Nucleus accumbens (tissue), 56 donors: ENCODE measurements around the gene CPN2.

Experiments used
- DNase-seq, 56 donors: peaks; one replicate each; lab custom pipeline; 2025; lab: John Stamatoyannopoulos, UW

The CPN2 gene

DNA sequence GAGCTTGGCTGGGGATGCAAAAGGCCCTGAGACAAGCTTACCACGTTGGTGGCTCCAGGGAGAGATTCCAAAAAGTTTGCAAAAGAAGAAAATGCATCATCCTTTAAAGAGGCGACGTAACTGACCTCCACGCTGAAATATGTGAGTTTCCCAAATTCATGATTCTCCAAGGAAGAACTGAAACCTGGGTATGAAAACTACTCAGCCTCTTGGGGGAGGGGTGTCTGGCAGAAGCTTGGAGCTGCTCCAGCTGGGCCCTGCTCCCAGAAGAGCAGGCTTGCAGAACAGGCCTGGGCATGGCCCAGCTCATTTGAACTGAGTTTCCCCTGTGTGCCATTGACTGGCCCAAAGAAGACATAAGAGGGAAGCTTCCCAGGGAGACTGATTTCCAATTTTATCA, 20.5 kb downstream of the CPN2 start:
- DNase-seq, result no peak

DNA sequence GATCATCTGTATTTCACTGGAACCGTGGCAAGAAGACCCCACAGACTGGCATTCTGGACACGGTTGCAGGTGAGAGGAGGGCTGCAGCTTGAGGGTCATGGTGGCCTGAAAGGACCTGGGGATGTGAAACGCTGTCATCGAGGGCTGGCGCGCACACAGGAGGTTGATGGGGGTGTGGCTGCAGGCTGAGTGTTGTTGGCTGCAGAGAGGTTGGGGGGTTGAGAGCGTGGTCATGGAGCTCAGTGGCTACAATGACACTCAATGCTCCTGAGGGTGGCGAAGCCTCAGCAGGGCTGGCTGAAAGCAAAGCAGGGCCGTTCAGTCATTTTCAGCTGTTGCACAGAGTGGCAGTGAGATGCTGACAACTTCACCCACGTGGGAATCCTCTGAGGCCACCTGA, 21.0 kb downstream of the CPN2 start:
- DNase-seq, result no peak

DNA sequence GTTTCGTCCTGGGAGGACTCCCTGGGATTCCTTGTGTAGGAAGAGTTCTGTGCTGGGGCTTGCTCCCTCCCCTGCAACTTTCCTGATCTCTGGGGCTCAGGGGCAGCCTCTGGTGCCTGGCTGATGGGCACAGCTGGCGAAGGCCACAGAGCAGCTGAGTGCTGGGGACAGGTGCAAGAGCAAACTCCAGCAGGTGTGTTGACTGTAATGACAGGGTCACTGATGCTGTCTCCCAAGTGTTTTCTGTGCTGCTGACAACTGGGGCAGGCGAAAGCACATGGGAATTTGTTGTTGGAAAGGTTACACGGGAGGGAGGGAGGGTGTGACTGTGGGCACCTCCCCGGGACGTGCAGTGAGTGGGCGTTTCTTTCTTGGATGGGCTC, 21.6 kb downstream of the CPN2 start:
- no peak for DNase-seq

DNA sequence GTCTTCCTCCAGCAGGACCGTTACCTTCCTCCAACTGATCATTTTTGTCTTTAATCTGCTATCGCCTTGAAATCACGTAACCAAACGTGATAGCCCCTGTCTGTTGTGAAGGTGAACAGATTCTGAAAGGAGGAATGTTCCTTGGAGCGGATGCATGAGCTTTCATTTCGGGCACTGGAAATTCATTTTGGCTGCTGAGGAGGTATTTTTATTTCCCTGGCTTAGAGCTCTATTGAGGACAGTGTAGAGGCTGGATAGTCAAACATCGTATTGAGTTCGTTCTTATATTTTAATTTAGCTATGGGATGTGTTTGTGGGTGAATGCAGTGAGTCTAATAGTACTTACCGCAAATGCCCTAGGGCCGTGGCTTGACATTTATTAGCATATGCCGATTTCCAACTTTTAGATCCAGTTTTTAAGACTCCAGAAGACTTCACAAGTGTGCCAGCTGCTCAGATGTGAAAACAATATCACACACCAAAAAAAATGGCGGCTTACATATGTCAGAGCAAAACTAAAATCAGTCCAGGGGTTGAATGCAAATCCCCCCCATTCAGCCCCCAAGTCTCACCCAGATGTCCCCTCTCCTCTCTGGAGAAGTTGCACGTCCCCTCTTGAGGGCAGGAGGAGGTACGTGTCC, 22.1 kb downstream of the CPN2 start:
- DNase-seq, result no peak

DNA sequence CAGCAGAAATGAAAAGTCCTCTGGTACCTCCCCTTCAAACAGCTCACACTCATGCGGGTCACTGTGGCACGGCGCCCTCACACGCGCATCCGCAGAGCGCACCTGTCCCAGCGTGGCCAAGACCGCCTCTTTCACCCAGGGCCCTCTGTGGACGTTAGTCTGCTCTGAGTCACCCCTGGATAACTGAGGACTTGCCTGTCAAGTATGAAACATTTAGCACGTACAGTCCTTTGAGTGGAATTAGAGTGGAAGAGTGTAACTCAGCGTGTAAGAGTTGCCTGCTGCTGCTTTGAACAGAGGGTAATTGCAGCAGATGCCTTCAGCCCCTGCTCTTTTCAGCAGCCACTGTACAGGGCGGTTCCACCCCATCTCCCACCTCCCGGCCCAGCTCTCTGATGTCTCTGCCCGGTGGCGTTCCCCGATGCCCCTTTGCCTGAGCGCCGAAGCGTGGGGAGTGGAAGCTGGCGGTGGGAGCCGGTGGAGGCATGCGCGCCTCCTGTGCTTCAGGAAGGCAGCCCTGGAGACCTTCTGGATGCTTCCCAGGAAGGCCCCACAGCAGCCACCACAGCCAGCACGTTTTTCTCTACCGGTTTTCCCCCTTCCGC, 23.0 kb downstream of the CPN2 start:
- DNase-seq, result no peak

DNA sequence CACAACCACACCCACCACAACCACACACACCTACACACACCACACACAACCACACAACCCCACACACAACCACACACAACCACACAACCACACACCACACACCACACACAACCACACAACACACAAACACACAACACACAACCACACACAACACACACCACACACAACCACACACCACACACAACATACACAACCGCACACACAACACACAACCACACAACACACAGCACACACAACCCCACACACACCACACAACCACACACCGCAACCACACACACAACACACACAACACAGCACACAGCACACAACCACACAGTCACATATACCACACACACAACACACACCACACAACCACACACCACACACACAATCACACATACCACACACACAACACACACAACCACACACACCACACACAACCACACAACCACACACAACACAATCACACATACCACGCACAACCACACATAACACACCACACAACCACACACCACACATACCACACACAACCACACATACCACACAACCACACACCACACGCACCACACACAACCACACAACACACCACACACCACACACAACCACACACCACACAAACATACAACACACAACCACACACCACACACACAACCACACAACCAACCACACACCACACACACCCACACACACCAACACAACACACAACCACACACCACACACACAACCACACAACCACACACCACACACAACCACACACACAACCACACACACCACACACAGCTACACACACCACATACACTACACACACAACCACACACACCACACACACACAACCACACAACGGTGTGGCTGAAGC, 23.7 kb downstream of the CPN2 start:
- DNase-seq, result no peak

DNA sequence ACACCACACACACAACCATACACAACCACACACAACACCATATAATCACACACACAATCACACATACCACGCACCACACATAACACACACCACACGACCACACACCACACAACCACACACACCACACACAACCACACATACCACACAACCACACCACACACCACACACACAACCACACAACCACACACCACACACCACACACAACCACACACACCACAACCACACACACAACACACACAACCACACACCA, 24.2 kb downstream of the CPN2 start:
- DNase-seq, result no peak

DNA sequence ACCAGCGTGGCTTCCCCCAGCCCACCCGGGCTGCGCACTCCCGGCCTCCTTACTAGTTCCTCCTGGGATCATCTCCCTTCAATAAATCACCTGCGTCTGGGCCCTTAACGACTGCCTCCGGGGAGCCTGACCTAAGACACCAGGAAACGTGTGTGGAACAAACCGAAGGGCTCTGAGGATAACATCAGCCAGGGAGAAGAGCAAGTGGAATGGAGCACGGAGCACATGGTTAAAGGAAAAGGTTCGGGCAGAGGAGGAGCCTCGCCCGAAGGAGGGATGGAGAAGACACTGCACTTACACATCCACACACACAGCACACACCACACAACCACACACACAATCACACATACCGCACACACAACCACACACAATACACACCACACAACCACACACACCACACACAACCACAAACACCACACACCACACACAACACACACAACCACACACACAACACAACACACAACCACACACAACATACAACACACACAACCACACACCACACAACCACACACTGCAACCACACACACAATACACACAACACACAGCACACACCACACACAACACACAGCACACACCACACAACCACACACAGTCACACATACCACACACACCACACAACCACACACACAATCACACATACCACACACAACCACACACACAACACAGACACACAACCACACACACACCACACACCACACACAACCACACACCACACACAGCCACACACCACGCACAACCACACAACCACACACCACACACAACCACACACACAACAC, 24.7 kb downstream of the CPN2 start:
- DNase-seq, result no peak

DNA sequence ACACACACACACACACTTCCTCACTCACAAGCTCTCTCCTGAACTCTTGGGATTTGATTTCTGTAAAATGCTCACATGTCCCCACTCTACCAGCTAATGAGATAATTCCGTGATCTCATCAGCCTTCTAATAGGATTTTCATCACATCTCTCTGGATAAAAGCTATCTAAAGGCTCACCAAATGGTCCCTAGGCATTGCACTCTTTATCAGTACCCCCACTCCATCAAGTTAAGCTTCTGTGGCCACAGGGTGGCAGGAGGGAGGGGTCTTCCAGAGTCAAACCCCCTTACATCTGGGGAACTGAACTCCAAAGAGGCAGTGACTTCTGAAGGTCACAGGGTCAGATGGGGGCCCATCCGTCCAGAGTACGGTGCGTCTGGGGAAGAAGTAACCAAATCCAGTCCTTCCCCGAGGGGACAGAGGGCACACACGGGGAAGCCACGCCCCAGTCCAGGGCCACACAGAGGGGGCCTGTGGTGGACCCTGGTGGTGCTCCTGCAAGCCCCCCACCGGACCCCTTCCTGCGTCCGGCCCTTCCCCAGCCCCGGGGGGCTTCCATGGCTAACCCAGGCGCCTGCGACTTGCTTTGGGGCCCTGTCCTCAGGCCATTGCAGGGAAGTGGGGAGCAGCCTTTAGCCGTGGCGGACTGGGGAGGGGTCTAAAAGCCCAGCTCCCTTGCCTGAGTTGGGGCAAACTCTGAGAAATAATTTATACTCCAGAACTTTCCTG, 25.5 kb downstream of the CPN2 start:
- no peak for DNase-seq

DNA sequence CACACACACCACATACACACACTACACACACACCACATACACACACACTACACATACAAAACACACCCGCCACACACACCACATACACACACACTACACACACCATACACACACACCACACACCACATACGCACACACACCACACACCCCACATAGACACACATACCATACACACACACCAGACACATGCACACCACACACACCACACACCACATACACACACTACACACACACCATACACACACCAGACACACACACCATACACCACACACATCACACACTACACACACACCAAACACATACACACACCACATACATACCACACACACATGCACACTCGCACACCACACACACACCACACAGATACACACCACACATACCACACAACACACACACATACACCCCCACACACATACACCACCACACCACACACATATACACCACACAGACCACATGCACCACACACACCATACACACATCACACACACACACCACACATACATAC, 26.3 kb downstream of the CPN2 start:
- no peak for DNase-seq

DNA sequence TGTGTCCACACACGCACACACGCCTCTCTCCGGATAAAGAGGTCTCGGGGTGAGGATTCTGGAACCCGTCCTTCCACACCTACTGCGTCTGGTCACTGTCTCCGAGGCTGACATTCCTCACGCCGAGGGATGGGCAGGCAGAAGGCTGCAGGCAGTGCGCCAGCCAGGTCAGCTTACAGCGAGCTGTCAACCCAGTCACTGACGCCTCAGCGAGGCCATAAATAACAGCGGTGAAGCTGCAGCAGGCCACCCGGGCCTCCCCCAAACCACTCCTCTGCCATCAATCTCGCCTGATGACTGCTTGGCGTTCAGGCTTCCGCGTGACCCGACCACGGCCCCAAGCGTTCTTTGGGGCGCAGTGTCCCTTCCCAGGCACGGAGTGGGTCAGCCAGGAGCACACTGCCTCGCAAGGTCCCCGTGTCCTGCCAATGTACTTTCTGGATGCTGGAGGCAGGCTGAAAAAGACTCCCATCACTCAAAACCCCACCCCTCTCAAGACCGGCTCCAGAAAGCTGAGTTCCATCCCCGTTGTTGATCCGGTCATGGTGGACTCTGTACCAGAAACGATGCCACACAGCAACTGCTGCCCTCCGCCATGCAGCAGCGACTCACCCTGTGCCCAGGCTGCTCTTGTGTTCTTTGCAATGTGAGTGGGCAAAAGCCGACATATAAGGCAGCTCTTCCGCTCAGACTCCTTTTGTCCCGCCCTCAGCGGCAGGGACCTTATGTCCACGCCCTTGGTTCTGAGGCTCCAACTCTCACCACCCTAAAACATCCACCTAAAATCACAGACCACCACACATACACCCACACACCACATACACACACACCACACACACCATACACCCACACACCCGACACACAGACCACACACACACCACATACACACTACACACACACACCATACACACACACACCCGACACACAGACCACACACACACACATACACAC, 27.1 kb downstream of the CPN2 start:
- no peak for DNase-seq

DNA sequence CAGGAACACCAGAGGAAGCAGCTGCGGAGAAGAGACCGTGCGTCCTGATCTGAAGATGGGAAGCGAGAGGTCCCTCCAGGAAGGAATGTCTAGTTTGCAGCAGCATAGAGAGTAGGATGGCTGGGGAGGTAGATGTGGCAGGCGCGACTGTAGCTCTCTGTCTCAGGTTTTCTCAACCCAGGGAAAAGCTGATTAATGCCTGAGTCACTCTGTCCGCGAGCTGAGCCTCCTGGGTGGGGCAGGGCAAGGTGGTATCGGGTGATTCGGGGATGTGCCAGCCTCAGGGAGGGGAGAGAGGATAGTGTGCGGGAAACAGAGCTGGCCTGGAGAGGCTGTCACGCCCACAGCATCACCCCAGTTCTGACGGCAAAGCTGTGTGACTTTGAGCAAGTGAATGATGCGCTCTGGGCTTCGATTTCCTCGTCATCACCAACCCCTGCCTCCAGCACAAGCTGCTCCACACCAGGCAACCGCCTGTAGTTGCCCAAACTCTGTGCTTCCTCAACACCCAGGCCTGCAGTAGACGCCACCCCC, 28.4 kb downstream of the CPN2 start:
- no peak for DNase-seq

DNA sequence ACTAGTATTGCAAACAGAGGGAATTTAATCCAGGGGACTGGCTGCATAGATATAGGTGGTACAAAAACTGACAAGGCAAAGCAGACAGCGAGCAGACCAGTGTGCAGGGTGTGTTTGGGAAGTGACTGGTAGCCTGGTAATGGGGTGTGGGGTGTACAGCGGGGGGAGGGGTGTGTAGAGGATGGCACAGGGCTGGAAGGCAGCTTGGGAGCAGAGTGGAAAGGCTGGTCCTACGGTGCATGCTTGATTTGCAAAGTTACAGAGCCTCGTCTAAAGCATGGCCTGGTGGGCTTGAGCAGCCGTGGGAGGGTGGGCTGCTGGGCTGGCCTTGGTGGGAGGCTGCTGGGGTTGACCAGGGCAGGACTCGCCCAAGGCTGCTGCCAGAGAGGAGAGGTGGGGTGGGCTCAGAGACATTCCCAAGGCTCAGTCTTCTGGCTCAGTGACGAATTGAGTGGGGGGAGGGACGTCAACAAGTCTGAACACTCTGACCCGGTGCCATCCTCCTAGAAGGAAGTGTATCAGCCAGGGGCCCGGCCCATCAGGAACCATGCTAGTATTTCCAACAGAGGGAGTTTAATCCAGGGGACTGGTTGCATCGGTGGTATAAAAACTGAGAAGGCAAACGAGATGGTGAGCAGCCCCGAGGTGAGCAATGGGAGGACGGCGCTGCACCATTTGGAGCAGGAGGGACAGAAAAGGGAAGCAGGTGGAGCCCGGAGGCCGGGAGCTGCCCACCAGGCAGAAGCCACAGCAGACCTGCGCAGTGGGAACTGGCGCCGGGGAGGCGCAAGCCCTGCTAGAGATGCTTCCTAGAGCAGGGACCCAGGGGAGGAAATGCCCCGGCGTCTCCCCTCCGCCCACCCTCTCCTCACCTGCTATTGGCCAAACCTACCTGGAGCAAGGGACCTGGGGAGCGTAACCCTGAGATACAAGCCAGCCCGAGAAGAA, 29.2 kb downstream of the CPN2 start:
- DNase-seq, result no peak

DNA sequence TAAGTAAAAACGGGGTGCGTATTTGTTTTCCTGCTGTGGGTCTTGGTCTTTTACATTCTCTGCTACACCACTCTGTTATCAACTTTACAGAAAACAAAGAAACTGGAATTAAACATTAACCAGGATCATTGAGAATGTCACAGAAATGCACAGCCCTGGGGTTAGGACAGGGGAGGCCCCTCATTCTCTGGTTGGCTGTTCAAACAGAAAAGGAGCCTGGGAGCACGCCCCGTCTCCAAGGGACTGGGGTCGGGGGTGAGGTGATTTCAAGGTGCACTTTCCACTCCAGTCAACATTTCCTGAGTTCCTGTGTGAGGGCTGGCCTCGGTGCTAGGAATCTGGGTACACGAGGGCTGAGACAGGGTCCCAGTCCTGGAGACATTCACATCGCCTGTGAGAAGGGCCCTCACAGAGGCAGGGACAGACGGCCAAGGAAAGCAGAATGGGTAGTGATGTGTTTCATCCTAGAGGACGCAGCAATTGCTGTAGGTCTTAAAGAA, 30.3 kb downstream of the CPN2 start:
- no peak for DNase-seq

DNA sequence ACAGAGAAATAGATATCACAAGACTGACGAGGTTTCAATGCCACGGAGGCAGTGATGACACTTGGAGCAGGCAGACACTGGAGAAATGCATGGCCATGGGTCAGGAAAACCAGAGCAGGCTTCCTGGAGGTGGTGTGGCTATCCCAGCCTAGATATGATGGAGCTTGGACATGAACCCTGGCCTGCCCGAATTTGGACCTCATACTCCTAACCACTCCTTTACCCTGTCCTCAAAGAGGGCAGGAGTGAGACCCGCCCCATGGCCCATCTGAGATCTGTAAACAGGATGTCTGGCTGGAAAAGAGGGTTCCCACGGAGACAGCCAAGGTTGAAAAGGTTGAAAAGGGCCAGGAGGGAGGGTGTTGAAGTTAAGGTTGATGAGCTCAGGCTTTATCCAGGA, 31.0 kb downstream of the CPN2 start:
- DNase-seq, result no peak

DNA sequence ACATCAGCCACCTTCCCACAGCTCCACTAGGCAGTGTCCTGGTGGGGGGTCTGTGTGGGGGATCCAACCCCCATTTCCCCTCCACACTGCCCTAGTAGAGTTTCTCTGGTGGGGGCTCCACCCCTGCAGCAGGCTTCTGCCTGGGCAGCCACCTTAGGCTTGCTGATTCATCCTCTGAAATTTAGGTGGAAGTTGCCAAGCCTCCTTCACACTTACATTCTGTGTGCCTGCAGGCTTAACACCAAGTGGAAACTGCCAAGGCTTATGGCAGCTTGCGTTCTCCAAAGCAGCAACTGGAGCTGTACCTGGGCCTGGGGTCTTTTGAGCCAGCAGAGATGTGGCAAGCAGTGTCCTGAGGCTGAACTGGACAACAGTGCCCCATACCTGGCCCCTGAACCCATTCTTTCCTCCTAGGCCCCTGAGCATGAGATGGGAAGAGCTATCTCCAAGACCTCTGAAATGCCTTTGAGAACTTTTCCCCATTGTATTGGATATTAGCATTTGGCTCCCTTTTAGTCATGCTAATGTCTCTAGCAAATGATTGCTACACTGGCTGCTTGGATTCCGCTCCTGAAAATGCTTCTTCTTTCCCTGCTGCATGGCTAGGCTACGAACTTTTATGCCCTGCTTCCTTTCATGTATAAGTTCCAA, 32.5 kb downstream of the CPN2 start:
- no peak for DNase-seq

DNA sequence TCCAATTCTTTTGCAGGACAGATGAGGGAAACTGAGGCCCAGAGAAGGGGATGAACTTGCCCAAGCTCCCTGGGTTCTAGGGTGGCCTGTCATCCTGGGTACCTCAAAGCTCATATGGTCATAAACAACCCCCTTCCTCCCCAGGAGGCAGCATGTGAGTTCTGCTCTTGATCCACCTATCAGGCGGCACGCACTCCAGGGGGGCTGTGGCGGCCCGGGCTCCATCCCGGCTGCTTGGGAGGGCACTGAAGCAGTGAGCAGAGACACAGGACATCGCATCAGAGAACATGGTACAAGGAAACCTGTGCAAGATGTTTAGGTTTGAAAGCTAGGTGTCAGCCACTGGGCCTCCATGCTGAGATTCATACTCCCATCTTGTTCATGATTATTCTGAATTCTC, 34.2 kb downstream of the CPN2 start:
- DNase-seq, result no peak
